Osteoblast (primary cell): ENCODE measurements around the gene UPB1. TPM values are rescaled to one million over a fixed set of nuclear protein-coding genes. Genes with fewer than 3 reads are reported as not detected.

Source experiments
- DNase-seq: peaks from one replicate; pipeline ENCODE4 v3.0.0; 2011; ENCODE audit warnings: low spot score, mixed read lengths; ENCODE audit not compliant: insufficient read length; ENCODE audit errors: missing footprints
- H2AFZ ChIP-seq: 2 replicates; pipeline ENCODE4 v1.6.0; 2011; ENCODE audit warnings: mild to moderate bottlenecking, low read length
- H3K27ac ChIP-seq: 2 replicates; pipeline ENCODE4 v1.5.1; 2011; ENCODE audit warnings: mild to moderate bottlenecking, low read depth, low read length, moderate library complexity
- H3K27me3 ChIP-seq: 2 replicates; pipeline ENCODE4 v1.6.0; 2012; ENCODE audit warnings: mild to moderate bottlenecking, control low read depth, inconsistent platforms, low read length, moderate library complexity; ENCODE audit not compliant: insufficient read depth
- H3K36me3 ChIP-seq: 2 replicates; pipeline ENCODE4 v1.5.1; 2011; ENCODE audit warnings: mild to moderate bottlenecking, low read length, control low read depth, moderate library complexity; ENCODE audit not compliant: insufficient read depth
- H3K4me1 ChIP-seq: 2 replicates; pipeline ENCODE4 v1.5.1; 2011; ENCODE audit warnings: mild to moderate bottlenecking, low read length, control low read depth, moderate library complexity; ENCODE audit not compliant: insufficient read depth
- H3K4me2 ChIP-seq: 2 replicates; pipeline ENCODE4 v1.6.0; 2011; ENCODE audit warnings: mild to moderate bottlenecking, low read length; ENCODE audit not compliant: insufficient read depth
- H3K4me3 ChIP-seq: fragments of 200-600 bp; sonication (generic); 3 replicates; pipeline ENCODE4 v1.5.1; 2012; ENCODE audit warnings: mild to moderate bottlenecking, low read length, inconsistent platforms; ENCODE audit not compliant: insufficient read depth
- H3K79me2 ChIP-seq: 2 replicates; pipeline ENCODE4 v1.6.0; 2012; ENCODE audit warnings: mild to moderate bottlenecking, low read length, control low read depth, inconsistent platforms; ENCODE audit not compliant: insufficient read depth
- H3K9me3 ChIP-seq: 2 replicates; pipeline ENCODE4 v1.5.1; 2011; ENCODE audit warnings: low read depth, low read length, control low read depth
- H4K20me1 ChIP-seq: 2 replicates; pipeline ENCODE4 v1.6.0; 2012; ENCODE audit warnings: mild to moderate bottlenecking, low read length, control low read depth; ENCODE audit not compliant: insufficient read depth
- total RNA-seq: library from RNA; depleted of rRNA; stranded (reverse); fragments of >200 nt; gene quantifications from 2 replicates; pipeline ENCODE4 v1.2.3, GENCODE V29; 2012
- TF ChIP-seq, protein P1 (sequence below): IDR thresholded peaks from 2 replicates; pipeline ENCODE4 v1.5.1; 2011; ENCODE audit warnings: mild to moderate bottlenecking, low read depth, low read length, moderate library complexity; ENCODE audit errors: extremely low read depth

Gene UPB1
- total RNA-seq, 1 donor = under 0.01 TPM

DNA sequence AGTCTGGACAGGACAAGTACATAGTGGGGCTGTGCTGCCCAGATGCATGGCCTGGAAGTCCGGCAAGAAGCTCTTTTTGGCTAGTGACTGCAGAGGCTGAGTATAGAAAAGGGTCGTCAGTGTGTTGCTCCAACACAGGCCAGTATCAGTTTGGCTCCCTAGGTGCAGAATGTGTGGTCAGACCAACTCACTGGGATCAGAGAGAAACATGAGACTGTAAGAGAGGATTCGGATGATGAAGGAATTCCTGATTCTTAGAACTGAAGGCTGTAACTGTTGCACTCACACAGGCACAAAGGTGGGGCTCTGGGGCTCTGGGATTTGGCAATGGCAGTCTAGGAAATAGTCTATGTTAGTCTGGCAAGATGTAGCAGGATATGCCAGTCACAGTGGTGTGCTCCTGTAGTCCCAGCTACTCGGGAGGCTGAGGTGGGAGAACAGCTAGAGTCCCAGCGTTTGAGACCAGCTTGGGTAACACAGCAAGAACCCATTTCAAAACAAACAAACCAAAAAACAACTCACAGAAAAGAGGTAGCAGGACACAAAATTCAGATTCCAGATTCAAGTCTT is 11.1 kb upstream of the UPB1 start:
- H3K27ac ChIP-seq = no peak overlapping the region
- no peak overlapping the region for H3K4me2 ChIP-seq
- no peaks in the 10 kb centered on the region for H4K20me1 ChIP-seq
- no peak overlapping the region for H3K4me3 ChIP-seq
- H3K27me3 ChIP-seq = no peaks in the 10 kb centered on the region
- no peak overlapping the region for H2AFZ ChIP-seq
- no peak for DNase-seq
- no peaks in the 10 kb centered on the region for H3K79me2 ChIP-seq
- H3K36me3 ChIP-seq = no peaks in the 10 kb centered on the region
- no peaks in the 10 kb centered on the region for H3K9me3 ChIP-seq
- peaks cover 31% of the 10 kb centered on the region for H3K4me1 ChIP-seq
- TF ChIP-seq, protein P1, sequence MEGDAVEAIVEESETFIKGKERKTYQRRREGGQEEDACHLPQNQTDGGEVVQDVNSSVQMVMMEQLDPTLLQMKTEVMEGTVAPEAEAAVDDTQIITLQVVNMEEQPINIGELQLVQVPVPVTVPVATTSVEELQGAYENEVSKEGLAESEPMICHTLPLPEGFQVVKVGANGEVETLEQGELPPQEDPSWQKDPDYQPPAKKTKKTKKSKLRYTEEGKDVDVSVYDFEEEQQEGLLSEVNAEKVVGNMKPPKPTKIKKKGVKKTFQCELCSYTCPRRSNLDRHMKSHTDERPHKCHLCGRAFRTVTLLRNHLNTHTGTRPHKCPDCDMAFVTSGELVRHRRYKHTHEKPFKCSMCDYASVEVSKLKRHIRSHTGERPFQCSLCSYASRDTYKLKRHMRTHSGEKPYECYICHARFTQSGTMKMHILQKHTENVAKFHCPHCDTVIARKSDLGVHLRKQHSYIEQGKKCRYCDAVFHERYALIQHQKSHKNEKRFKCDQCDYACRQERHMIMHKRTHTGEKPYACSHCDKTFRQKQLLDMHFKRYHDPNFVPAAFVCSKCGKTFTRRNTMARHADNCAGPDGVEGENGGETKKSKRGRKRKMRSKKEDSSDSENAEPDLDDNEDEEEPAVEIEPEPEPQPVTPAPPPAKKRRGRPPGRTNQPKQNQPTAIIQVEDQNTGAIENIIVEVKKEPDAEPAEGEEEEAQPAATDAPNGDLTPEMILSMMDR = no peak

DNA sequence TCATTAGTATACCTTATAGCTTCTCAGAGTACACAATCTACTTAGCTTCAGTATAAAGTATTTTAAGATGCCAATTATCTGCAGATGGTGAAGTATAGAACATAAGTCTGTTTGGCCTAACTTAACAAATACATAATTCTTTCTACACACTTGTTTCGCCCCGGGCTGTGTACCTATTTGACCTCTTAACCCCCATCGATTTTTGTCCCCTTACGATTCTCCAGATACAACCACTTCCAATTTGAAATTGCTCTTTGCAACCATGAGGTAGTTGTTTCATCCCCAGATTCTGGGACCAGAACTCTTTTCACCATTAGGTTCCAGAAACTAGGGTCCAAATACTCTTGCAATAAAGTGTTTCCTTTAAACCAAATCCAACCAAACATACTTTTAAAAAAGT is 10.0 kb upstream of the UPB1 start:
- peaks cover 31% of the 10 kb centered on the region for H3K4me1 ChIP-seq
- H4K20me1 ChIP-seq = no peaks in the 10 kb centered on the region
- DNase-seq = no peak
- TF ChIP-seq, protein P1 = no peak
- H3K4me3 ChIP-seq = no peak overlapping the region
- no peaks in the 10 kb centered on the region for H3K9me3 ChIP-seq
- no peaks in the 10 kb centered on the region for H3K27me3 ChIP-seq
- H2AFZ ChIP-seq = no peak overlapping the region
- no peaks in the 10 kb centered on the region for H3K36me3 ChIP-seq
- no peak overlapping the region for H3K4me2 ChIP-seq
- no peaks in the 10 kb centered on the region for H3K79me2 ChIP-seq
- no peak overlapping the region for H3K27ac ChIP-seq

DNA sequence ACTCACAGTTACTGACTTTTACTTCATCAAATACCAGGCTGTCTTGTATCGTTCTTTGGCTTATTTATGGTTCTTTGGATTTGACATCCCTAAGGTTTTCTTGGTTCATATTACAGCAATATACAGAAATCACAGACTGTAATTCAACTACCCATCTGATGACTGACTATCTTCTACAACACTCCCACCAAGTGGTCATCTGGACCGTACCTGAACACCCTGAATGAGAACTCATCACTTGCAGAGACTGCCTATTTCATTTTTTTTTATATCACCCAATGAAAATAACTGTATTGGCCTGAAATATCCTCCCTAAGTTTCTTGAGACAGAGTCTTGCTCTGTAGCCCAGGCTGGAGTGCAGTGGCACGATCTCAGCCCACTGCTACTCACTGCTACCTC is 9.5 kb upstream of the UPB1 start:
- TF ChIP-seq, protein P1 = no peak
- Histone ChIP-seq H2AFZ (no peak overlapping the region), H3K4me1 (peaks cover 31% of the 10 kb centered on the region), H3K36me3 (no peaks in the 10 kb centered on the region), H3K27me3 (no peaks in the 10 kb centered on the region), H3K9me3 (no peaks in the 10 kb centered on the region), H4K20me1 (no peaks in the 10 kb centered on the region), H3K4me3 (no peak overlapping the region), H3K4me2 (no peak overlapping the region), H3K27ac (no peak overlapping the region), H3K79me2 (no peaks in the 10 kb centered on the region)
- no peak for DNase-seq

DNA sequence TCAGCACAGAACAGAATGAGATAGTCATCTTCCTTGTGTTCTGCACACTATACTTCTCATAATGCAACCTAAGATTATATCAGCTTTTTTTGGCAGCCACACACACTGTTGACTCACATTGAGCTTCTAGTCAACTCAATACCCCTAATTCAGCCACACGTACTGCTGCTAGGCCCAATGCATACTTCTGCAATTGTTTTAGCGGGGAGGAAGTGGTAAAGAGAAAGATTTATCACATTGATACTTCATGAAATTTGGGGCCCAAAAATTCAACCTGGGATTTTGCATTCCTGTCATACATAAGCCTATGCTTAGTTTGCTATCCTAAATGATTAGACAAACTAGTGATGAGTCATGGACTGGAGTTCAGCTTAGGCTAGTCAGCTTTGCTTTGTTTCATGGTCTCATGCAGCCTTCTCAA is 8.6 kb upstream of the UPB1 start:
- H3K27me3 ChIP-seq = no peaks in the 10 kb centered on the region
- no peaks in the 10 kb centered on the region for H3K36me3 ChIP-seq
- H3K27ac ChIP-seq = peak overlapping the region; percentile 8
- H3K9me3 ChIP-seq = no peaks in the 10 kb centered on the region
- no peaks in the 10 kb centered on the region for H4K20me1 ChIP-seq
- no peak overlapping the region for H3K4me3 ChIP-seq
- DNase-seq = peak; percentile 93
- peaks cover 30% of the 10 kb centered on the region for H3K4me1 ChIP-seq
- H3K79me2 ChIP-seq = no peaks in the 10 kb centered on the region
- no peak overlapping the region for H2AFZ ChIP-seq
- TF ChIP-seq, protein P1 = no peak
- peak overlapping the region; percentile 15 for H3K4me2 ChIP-seq
